Neural progenitor cell (in vitro differentiated cells): ENCODE measurements around the gene C22orf15.

Experiments
- EZH2 ChIP-seq: fragments of 200-600 bp; sonication (generic); IDR thresholded peaks from 2 replicates; pipeline ENCODE4 v1.6.1; 2017; ENCODE audit warnings: antibody characterized with exemption, mild to moderate bottlenecking, moderate library complexity
- TF ChIP-seq, protein P1 (sequence below): fragments of 200-600 bp; sonication (generic); IDR thresholded peaks from 2 replicates; pipeline ENCODE4 v1.5.1; 2017; ENCODE audit warnings: antibody characterized with exemption, mild to moderate bottlenecking

DNA sequence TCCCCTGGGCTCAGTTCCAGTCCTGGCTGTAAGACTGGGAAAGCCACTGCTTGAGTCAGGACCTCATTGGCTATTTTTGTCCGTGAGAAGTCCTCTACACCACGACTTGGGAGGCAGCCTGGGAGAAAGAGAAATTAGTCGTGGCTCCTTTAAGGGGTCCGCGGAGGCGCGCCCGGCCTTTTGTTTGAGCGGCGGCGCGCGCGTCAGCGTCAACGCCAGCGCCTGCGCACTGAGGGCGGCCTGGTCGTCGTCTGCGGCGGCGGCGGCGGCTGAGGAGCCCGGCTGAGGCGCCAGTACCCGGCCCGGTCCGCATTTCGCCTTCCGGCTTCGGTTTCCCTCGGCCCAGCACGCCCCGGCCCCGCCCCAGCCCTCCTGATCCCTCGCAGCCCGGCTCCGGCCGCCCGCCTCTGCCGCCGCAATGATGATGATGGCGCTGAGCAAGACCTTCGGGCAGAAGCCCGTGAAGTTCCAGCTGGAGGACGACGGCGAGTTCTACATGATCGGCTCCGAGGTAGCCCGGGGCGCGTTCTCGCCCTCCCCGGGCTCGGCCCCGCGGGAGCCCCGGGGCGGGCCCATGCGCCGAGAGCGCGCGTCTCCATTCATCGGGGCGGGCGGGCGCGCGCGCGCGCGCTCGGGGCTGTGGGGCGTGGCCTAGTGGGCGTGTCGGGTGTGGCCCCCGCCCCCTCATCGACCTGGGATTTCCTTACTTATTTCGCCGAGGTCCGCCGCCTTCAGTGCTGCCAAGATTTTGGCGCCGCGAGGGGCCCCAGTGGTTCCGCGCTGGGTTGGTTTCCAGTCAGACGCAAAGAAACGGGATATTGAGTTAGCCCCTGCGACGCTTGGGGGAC, 24.2 kb downstream of the C22orf15 start, which contains the start of gene SMARCB1:
- TF ChIP-seq, protein P1, sequence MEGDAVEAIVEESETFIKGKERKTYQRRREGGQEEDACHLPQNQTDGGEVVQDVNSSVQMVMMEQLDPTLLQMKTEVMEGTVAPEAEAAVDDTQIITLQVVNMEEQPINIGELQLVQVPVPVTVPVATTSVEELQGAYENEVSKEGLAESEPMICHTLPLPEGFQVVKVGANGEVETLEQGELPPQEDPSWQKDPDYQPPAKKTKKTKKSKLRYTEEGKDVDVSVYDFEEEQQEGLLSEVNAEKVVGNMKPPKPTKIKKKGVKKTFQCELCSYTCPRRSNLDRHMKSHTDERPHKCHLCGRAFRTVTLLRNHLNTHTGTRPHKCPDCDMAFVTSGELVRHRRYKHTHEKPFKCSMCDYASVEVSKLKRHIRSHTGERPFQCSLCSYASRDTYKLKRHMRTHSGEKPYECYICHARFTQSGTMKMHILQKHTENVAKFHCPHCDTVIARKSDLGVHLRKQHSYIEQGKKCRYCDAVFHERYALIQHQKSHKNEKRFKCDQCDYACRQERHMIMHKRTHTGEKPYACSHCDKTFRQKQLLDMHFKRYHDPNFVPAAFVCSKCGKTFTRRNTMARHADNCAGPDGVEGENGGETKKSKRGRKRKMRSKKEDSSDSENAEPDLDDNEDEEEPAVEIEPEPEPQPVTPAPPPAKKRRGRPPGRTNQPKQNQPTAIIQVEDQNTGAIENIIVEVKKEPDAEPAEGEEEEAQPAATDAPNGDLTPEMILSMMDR, result no peak
- TF ChIP-seq EZH2, result no peak
